ENCODE results near the gene VAV3.
"Not testable (repeated sequence)": the region's sequence is repeated elsewhere in the genome, so short reads cannot be mapped to it uniquely, and the experiment has no call there.

VAV3 gene, protein sequence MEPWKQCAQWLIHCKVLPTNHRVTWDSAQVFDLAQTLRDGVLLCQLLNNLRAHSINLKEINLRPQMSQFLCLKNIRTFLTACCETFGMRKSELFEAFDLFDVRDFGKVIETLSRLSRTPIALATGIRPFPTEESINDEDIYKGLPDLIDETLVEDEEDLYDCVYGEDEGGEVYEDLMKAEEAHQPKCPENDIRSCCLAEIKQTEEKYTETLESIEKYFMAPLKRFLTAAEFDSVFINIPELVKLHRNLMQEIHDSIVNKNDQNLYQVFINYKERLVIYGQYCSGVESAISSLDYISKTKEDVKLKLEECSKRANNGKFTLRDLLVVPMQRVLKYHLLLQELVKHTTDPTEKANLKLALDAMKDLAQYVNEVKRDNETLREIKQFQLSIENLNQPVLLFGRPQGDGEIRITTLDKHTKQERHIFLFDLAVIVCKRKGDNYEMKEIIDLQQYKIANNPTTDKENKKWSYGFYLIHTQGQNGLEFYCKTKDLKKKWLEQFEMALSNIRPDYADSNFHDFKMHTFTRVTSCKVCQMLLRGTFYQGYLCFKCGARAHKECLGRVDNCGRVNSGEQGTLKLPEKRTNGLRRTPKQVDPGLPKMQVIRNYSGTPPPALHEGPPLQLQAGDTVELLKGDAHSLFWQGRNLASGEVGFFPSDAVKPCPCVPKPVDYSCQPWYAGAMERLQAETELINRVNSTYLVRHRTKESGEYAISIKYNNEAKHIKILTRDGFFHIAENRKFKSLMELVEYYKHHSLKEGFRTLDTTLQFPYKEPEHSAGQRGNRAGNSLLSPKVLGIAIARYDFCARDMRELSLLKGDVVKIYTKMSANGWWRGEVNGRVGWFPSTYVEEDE

DNA sequence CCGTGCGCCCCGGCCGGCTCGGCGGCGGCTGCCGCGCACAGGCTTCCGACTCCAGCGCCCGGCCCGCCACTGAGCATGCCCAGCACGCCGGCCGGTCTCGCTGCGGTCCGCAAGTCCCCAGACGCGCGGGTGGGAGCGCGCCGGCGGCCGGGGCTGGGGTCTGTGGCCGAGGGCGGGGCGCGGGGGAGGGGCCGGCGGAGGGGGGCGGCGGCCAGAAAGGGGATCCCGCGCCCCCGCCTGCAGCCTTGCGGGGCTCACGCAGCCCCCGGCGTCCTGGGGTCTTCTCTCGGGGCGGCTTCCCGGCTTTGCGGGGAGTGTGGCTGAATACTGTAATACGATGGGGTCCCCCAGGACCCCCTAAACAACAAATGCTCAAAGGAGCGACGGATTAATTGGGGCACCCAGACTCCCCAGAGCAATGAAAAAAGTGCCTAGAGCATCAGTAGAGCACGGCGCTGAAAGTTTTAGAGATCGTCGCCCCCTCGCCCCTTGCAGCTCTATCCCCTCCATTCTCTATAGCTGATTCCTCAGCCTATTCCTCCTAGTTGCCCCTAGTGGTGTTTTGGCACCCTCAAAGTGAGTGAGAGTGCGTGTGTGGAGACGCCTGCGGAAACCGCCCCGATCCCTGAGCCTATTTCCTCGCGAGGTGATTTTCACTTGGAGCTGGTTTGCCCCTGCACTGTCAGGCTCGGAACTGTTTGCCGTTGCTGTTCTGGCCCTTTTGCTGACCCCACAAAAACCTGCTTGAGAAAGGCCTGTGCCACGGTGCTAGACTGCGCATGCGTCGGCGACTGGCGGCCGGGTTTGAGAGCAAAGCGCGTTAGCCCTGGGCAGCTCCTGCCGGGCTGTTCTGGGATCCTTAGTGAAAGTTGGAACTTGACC is at the start of gene VAV3:
Gene VAV3 (minus strand): TSS at position 71 of the 882 bp plus-strand sequence. CDS start 311 bp downstream, outside the sequence.
- H3K9me3 Mint-ChIP-seq, result no peaks in the 10 kb centered on the region
- H3K4me3 Mint-ChIP-seq, result peak within 1 kb of the TSS; percentile 97 to 99
- peak within 1 kb of the TSS; percentile 99 for H3K27ac Mint-ChIP-seq
- ATAC-seq (replicated peaks) (peak; percentile 64 to 69), DNase-seq (peak; percentile 79)
- H3K36me3 Mint-ChIP-seq, result no peaks in the 10 kb centered on the region
- no peaks in the 10 kb centered on the region for H3K27me3 Mint-ChIP-seq
- peaks cover 19 to 20% of the 10 kb centered on the region in 2 donors for H3K4me1 Mint-ChIP-seq

DNA sequence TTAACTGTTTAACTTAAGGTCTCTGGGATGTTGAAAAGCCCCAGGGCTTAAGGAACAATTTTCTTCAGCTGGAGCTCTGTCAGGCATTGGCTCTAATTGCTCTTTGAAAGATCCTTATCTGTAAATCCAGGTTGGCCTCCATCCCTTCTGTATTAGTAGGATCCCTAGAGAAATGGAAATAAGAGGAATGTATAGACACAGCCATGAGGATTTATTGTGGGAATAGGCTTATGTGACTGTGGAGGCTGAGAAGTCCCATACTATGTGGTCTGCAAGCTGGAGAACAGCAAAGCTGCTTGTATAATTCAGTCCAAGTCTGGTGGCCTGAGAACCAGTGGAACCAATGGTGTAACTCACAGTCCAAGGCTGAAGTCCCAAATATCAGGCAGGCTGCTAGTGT is 47.6 kb upstream of the VAV3 start:
- DNase-seq (no peak), ATAC-seq (replicated peaks) (no peak)
- H3K27me3 Mint-ChIP-seq, result no peaks in the 10 kb centered on the region
- no peaks in the 10 kb centered on the region for H3K9me3 Mint-ChIP-seq
- H3K27ac Mint-ChIP-seq, result no peak overlapping the region
- no peaks in the 10 kb centered on the region for H3K36me3 Mint-ChIP-seq
- H3K4me3 Mint-ChIP-seq, result no peak overlapping the region
- peaks cover 22 to 39% of the 10 kb centered on the region in 2 donors for H3K4me1 Mint-ChIP-seq

DNA sequence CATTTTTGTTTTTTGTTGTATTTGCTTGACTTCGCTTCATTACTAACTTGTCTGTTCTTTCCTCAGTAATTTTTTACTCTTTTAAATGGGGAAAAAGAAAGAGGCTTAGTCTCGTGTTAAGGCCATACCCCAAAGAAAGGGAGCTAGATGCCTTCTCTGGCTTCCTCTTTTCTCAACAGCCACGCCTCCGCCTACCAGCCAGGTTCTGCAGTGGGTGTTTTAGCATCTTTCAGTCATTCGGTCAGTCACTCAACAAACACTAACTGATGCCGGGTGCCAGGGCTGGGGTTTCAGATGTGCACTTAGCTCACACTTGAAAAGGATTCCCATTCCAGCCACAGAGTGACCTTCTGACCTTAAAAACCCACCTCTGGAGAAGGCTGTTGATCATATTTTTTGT is 46.3 kb upstream of the VAV3 start:
- Mint-ChIP-seq H3K9me3 (no peaks in the 10 kb centered on the region), H3K27ac (no peak overlapping the region), H3K4me3 (peak overlapping the region in 1 of 2 donors; percentile 41), H3K4me1 (peaks cover 29 to 47% of the 10 kb centered on the region in 2 donors), H3K27me3 (no peaks in the 10 kb centered on the region), H3K36me3 (no peaks in the 10 kb centered on the region)
- peak; percentile 77 to 82 for ATAC-seq (replicated peaks)
- peak; percentile 8 for DNase-seq

GRCh38 chr1:108010581-108010980 is 45.6 kb upstream of the VAV3 start:
- Mint-ChIP-seq H3K36me3 (no peaks in the 10 kb centered on the region), H3K27ac (no peak overlapping the region), H3K9me3 (peaks cover 0 to under 1% of the 10 kb centered on the region in 2 donors), H3K27me3 (no peaks in the 10 kb centered on the region), H3K4me1 (peaks cover 29 to 47% of the 10 kb centered on the region in 2 donors), H3K4me3 (no peak overlapping the region)
- ATAC-seq (replicated peaks) (no peak), DNase-seq (no peak)

GRCh38 chr1:108009603-108010195 is 44.7 kb upstream of the VAV3 start:
- Mint-ChIP-seq H3K4me1 (peaks cover 29 to 47% of the 10 kb centered on the region in 2 donors), H3K27me3 (no peaks in the 10 kb centered on the region), H3K4me3 (no peak overlapping the region), H3K36me3 (peaks cover 2 to 5% of the 10 kb centered on the region in 2 donors), H3K27ac (no peak overlapping the region), H3K9me3 (peaks cover 0 to 3% of the 10 kb centered on the region in 2 donors)
- DNase-seq (no peak), ATAC-seq (replicated peaks) (no peak)

DNA sequence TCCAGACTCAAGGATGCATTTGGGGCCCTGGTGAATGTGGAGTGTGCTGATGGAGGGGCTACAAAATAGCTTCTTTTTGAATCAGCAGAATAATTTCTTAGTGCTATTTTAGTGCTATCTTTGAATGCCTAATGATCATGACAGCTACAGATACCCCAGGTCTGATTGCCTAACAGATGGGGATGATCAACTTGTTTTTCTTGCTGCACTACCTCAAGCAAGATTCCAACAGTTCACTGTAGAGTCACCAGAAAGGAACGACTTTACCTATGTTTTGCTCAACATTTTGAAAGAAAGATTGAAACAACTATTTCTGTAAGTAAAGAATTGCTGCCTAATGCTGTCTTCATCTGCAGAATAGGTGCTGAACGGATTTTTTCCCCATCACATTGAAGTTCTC is 42.6 kb upstream of the VAV3 start:
- Mint-ChIP-seq H3K27ac (no peak overlapping the region), H3K9me3 (peaks cover 0 to 3% of the 10 kb centered on the region in 2 donors), H3K36me3 (peaks cover 2 to 5% of the 10 kb centered on the region in 2 donors), H3K4me3 (no peak overlapping the region), H3K4me1 (peaks cover 29 to 47% of the 10 kb centered on the region in 2 donors), H3K27me3 (no peaks in the 10 kb centered on the region)
- ATAC-seq (replicated peaks), result no peak
- DNase-seq, result no peak

DNA sequence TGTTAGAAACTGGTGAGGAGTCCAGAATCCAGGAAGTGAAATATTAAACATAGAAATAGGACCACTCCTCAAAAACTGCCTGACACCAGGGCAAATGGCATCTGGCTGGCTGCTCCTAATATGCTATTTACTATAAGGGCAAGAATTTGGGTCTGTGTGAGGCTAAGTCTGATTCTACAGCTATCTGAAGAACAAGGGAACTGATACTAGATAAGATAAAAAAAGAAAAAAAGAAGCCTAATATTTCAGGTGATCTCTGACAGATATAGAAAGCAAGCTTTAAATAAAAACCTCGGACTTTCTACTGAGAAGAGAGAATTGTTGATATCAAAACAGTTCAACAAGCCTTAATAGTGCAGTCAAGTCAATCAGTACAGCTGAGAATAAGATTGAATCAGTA is 42.1 kb upstream of the VAV3 start:
- Mint-ChIP-seq H3K4me1 (peaks cover 29 to 47% of the 10 kb centered on the region in 2 donors), H3K27ac (no peak overlapping the region), H3K4me3 (peak overlapping the region in 1 of 2 donors; percentile 6), H3K9me3 (peaks cover 0 to 3% of the 10 kb centered on the region in 2 donors), H3K27me3 (no peaks in the 10 kb centered on the region), H3K36me3 (peaks cover 2 to 5% of the 10 kb centered on the region in 2 donors)
- peak; percentile 62 to 63 for ATAC-seq (replicated peaks)
- DNase-seq, result no peak

DNA sequence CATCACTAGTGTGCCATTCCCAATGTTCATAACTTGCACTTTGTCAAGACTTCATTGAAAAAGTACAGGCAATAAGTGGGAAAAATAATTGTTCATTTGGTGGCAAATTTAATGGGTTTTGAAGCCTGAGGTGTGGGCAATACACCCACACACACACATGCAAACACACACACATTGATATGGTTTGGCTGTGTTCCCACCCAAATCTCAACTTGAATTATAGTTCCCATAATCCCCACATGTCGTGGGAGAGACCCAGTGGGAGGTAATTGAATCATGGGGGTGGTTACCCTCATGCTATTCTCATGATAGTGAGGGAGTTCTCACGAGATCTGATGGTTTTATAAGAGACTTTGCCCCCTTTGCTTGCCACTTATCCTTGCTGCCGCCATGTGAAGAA is 39.9 kb upstream of the VAV3 start:
- not testable (repeated sequence) for H3K4me3 Mint-ChIP-seq; H3K27me3 Mint-ChIP-seq; DNase-seq; H3K9me3 Mint-ChIP-seq; H3K36me3 Mint-ChIP-seq; H3K27ac Mint-ChIP-seq; ATAC-seq (replicated peaks)
- H3K4me1 Mint-ChIP-seq, result peaks cover 19 to 29% of the 10 kb centered on the region in 2 donors

DNA sequence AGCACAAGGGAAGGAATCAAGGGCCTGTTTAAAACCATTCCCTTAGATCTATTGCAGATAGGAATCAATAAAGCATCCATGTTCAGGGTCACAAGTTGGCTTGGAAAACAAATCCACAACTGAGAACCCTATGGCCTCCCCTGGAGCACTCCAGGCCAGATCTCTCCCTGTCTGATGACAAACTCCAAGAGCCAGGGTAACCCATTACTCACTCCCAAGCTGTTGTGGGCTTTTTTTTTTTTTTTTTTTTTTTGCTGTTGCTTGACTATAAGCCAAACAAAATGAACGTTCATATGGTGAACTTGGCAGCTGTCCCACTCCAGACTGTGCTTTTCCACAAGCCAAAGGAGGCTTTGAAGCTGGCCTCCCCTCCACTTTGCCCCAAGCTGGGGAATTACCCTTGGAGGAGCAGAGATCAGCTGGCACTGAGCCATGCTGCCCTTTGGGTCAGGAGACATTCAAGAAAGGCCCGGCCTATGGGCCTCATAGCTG is 35.7 kb upstream of the VAV3 start:
- no peak overlapping the region for H3K4me3 Mint-ChIP-seq
- no peak overlapping the region for H3K27ac Mint-ChIP-seq
- H3K9me3 Mint-ChIP-seq, result peaks cover 0 to 3% of the 10 kb centered on the region in 2 donors
- H3K36me3 Mint-ChIP-seq, result peaks cover 2 to 5% of the 10 kb centered on the region in 2 donors
- ATAC-seq (replicated peaks) (no peak), DNase-seq (no peak)
- no peaks in the 10 kb centered on the region for H3K4me1 Mint-ChIP-seq
- H3K27me3 Mint-ChIP-seq, result no peaks in the 10 kb centered on the region

- peaks cover 1% of the 10 kb centered on the region in 2 donors for H3K36me3 Mint-ChIP-seq
- ATAC-seq (replicated peaks) (no peak), DNase-seq (no peak)
- H3K4me1 Mint-ChIP-seq, result no peaks in the 10 kb centered on the region
- no peak overlapping the region for H3K27ac Mint-ChIP-seq
- peaks cover 0 to 1% of the 10 kb centered on the region in 2 donors for H3K9me3 Mint-ChIP-seq
- H3K4me3 Mint-ChIP-seq, result no peak overlapping the region
- no peaks in the 10 kb centered on the region for H3K27me3 Mint-ChIP-seq
Measured at GRCh38 chr1:108000184-108000583, 35.2 kb upstream of the VAV3 start.

- H3K27me3 Mint-ChIP-seq, result no peaks in the 10 kb centered on the region
- H3K27ac Mint-ChIP-seq, result no peak overlapping the region
- no peak overlapping the region for H3K4me3 Mint-ChIP-seq
- no peak for DNase-seq
- peaks cover 0 to 3% of the 10 kb centered on the region in 2 donors for H3K36me3 Mint-ChIP-seq
- no peaks in the 10 kb centered on the region for H3K9me3 Mint-ChIP-seq
- no peak for ATAC-seq (replicated peaks)
- H3K4me1 Mint-ChIP-seq, result no peaks in the 10 kb centered on the region
Measured at GRCh38 chr1:107997866-107998265, 32.9 kb upstream of the VAV3 start.

- no peak for DNase-seq
- Mint-ChIP-seq H3K4me3 (no peak overlapping the region), H3K4me1 (peaks cover 3 to 8% of the 10 kb centered on the region in 2 donors), H3K27ac (no peak overlapping the region), H3K27me3 (no peaks in the 10 kb centered on the region), H3K9me3 (peaks cover 0 to 3% of the 10 kb centered on the region in 2 donors), H3K36me3 (peaks cover 0 to 3% of the 10 kb centered on the region in 2 donors)
- no peak for ATAC-seq (replicated peaks)
Measured at GRCh38 chr1:107993920-107994319, 28.9 kb upstream of the VAV3 start.

GRCh38 chr1:107992347-107992746 is 27.4 kb upstream of the VAV3 start:
- peaks cover 5 to 8% of the 10 kb centered on the region in 2 donors for H3K4me1 Mint-ChIP-seq

More at GRCh38 chr1:107992347-107992746, 27.4 kb upstream of the VAV3 start:
- H3K4me3 Mint-ChIP-seq, result no peak overlapping the region
- peaks cover 0 to 3% of the 10 kb centered on the region in 2 donors for H3K9me3 Mint-ChIP-seq
- H3K27ac Mint-ChIP-seq, result no peak overlapping the region
- peaks cover 0 to 3% of the 10 kb centered on the region in 2 donors for H3K36me3 Mint-ChIP-seq
- no peaks in the 10 kb centered on the region for H3K27me3 Mint-ChIP-seq
- ATAC-seq (replicated peaks) (no peak), DNase-seq (no peak)
